GM21825 (cell line): Measurements from ENCODE around the gene CAPS.
"Not testable (repeated sequence)": the region's sequence is repeated elsewhere in the genome, so short reads cannot be mapped to it uniquely, and the experiment has no call there.

Experiments used
- ATAC-seq: cut with Tn5 transposase; IDR thresholded peaks from one replicate; pipeline ENCODE4 v1.9.1; 2021; ENCODE audit warnings: mild to moderate bottlenecking, moderate library complexity; ENCODE audit not compliant: unreplicated experiment

The CAPS gene

GRCh38 chr19:5953680-5954213 is 39.7 kb downstream of the CAPS start:
- ATAC-seq, result no peak

GRCh38 chr19:5954293-5954692 is 40.2 kb downstream of the CAPS start:
- no peak for ATAC-seq

- ATAC-seq, result no peak
These were observed 41.5 kb downstream of the CAPS start for GRCh38 chr19:5955636-5955935.

- no peak for ATAC-seq
These were observed 42.3 kb downstream of the CAPS start for GRCh38 chr19:5956323-5956722.

- ATAC-seq, result no peak
These were observed 42.7 kb downstream of the CAPS start for GRCh38 chr19:5956728-5957127.

- no peak for ATAC-seq
These were observed 43.1 kb downstream of the CAPS start for GRCh38 chr19:5957170-5957569.

- no peak for ATAC-seq
These were observed 44.2 kb downstream of the CAPS start for GRCh38 chr19:5958074-5958850.

- ATAC-seq, result no peak
These were observed 44.7 kb downstream of the CAPS start for GRCh38 chr19:5958851-5959122.

- ATAC-seq, result no peak
These were observed 45.4 kb downstream of the CAPS start for GRCh38 chr19:5959260-5960004.

- no peak for ATAC-seq
These were observed 46.2 kb downstream of the CAPS start for GRCh38 chr19:5960005-5961001.

GRCh38 chr19:5961641-5961968 is 47.6 kb downstream of the CAPS start:
- ATAC-seq, result not testable (repeated sequence)

GRCh38 chr19:5961969-5962945 is 48.2 kb downstream of the CAPS start:
- no peak for ATAC-seq

GRCh38 chr19:5963259-5963658 is 49.2 kb downstream of the CAPS start:
- ATAC-seq, result not testable (repeated sequence)

GRCh38 chr19:5963855-5964254 is 49.8 kb downstream of the CAPS start:
- ATAC-seq, result no peak

- ATAC-seq, result no peak
These were observed 50.9 kb downstream of the CAPS start for GRCh38 chr19:5964816-5965565.
